PC-3 (cell line): Measurements from ENCODE around the gene EPC2.

Source experiments
- EZH2 ChIP-seq: fragments of 300-600 bp; sonication (generic); IDR thresholded peaks from one replicate; pipeline ENCODE4 v1.6.1; 2017; ENCODE audit warnings: antibody characterized with exemption, mild to moderate bottlenecking, low read length; ENCODE audit not compliant: unreplicated experiment
- EZH2phosphoT487 ChIP-seq: fragments of 300-600 bp; sonication (generic); IDR thresholded peaks from 2 replicates; pipeline ENCODE4 v1.6.1; 2018; ENCODE audit warnings: mild to moderate bottlenecking, antibody characterized with exemption, low read length, borderline replicate concordance
- TF ChIP-seq, protein P1 (sequence below): fragments of 300-600 bp; sonication (generic); conservative IDR thresholded peaks from 2 replicates; pipeline ENCODE4 v1.5.1; 2017; ENCODE audit warnings: antibody characterized with exemption, low read depth, mild to moderate bottlenecking, low read length

DNA sequence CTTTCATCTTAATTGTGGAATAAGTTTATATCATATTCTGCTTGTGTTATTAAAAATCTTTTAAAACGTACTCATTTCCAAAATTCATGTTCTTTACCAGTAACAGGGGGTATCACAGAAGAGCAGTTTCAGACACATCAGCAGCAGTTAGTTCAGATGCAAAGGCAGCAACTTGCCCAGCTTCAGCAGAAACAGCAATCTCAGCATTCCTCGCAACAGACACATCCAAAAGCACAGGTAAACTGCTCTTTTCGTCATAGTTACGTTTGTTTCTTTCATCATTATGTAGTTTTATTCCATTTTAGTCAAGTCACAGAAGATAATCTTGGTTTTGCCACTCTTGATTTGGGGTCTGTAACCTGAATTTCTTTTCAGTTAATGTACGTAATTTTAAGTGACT is 137.0 kb downstream of the EPC2 start:
- TF ChIP-seq EZH2phosphoT487 (no peak), EZH2 (no peak)
- TF ChIP-seq, protein P1, sequence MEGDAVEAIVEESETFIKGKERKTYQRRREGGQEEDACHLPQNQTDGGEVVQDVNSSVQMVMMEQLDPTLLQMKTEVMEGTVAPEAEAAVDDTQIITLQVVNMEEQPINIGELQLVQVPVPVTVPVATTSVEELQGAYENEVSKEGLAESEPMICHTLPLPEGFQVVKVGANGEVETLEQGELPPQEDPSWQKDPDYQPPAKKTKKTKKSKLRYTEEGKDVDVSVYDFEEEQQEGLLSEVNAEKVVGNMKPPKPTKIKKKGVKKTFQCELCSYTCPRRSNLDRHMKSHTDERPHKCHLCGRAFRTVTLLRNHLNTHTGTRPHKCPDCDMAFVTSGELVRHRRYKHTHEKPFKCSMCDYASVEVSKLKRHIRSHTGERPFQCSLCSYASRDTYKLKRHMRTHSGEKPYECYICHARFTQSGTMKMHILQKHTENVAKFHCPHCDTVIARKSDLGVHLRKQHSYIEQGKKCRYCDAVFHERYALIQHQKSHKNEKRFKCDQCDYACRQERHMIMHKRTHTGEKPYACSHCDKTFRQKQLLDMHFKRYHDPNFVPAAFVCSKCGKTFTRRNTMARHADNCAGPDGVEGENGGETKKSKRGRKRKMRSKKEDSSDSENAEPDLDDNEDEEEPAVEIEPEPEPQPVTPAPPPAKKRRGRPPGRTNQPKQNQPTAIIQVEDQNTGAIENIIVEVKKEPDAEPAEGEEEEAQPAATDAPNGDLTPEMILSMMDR = no peak
